A549 (cell line): ENCODE data around the gene RIPK4. TPM values are rescaled to one million over a fixed set of nuclear protein-coding genes. Genes with fewer than 3 reads are reported as not detected.

Source experiments
- ATAC-seq, 2 experiments: fragments of 200-7000 bp in 1 of 2; fragments of >200 bp in 1 of 2; cut with Nextera tagmentation in 1 of 2; cut with Tn5 transposase in 1 of 2; 3 replicates each; pipeline versions ENCODE4 v1.8.0 to v1.9.1; 2018 to 2020; ENCODE audit warnings: mild to moderate bottlenecking in 1 of 2, moderate library complexity in 1 of 2
- CTCF ChIA-PET: fragments of 300-600 bp; sonication (Branson Sonifier 250); formaldehyde crosslinking; extraction: SDS; loops from one replicate; lab custom pipeline; 2021; ENCODE audit warnings: antibody characterized with exemption, inconsistent platforms; lab: Yijun Ruan, JAX
- POLR2A ChIA-PET: fragments of 350-600 bp; formaldehyde crosslinking; extraction: SDS; loops from one replicate; lab custom pipeline; 2021; ENCODE audit warnings: antibody characterized with exemption, inconsistent platforms; lab: Yijun Ruan, JAX
- DNase-seq, 2 experiments: peaks; one replicate each; pipeline versions ENCODE4 v3.0.0 to v3.0.0-alpha.2; 2011 to 2016; ENCODE audit warnings: low read depth in 1 of 2, low spot score in 1 of 2
- FAIRE-seq: peaks from 2 replicates; lab custom pipeline; 2011; peaks lifted over from hg19 to GRCh38; lab: Jason Lieb, UNC
- H3K27ac ChIP-seq, 2 experiments: fragments of >200 bp; sonication (Bioruptor Twin); formaldehyde crosslinking; 3 replicates each; pipeline ENCODE4 v1.5.1; 2016 to 2017
- H3K4me1 ChIP-seq: fragments of >200 bp; sonication (Bioruptor Twin); formaldehyde crosslinking; 3 replicates; pipeline ENCODE4 v1.6.1; 2016
- H3K4me2 ChIP-seq: fragments of >200 bp; sonication (Bioruptor Twin); formaldehyde crosslinking; 3 replicates; pipeline ENCODE4 v1.6.1; 2016
- H3K4me3 ChIP-seq: fragments of >200 bp; sonication (Bioruptor Twin); formaldehyde crosslinking; 3 replicates; pipeline ENCODE4 v1.5.1; 2016
- H3K9me3 ChIP-seq: fragments of >200 bp; sonication (Bioruptor Twin); formaldehyde crosslinking; 3 replicates; pipeline ENCODE4 v1.6.1; 2016
- ATOH8 ChIP-seq: fragments of 250-450 bp; sonication (Bioruptor Pico); IDR thresholded peaks from 2 replicates; pipeline ENCODE4 v1.5.0; 2020; ENCODE audit warnings: low read depth, mild to moderate bottlenecking, moderate library complexity
- BCL3 ChIP-seq: fragments of >200 bp; sonication (Bioruptor Twin); formaldehyde crosslinking; IDR thresholded peaks from 3 replicates; pipeline ENCODE4 v1.6.1; 2016
- BHLHE40 ChIP-seq: IDR thresholded peaks from 2 replicates; pipeline ENCODE4 v1.6.1; 2012; ENCODE audit warnings: low read depth, low read length, inconsistent platforms
- EHMT2 ChIP-seq: fragments of 200-600 bp; sonication (generic); IDR thresholded peaks from 2 replicates; pipeline ENCODE4 v1.6.1; 2016; ENCODE audit warnings: antibody characterized with exemption, low read depth, mild to moderate bottlenecking, moderate library complexity
- EP300 ChIP-seq, 2 experiments: fragments of >200 bp; sonication (Bioruptor Twin); formaldehyde crosslinking; IDR thresholded peaks; 2 replicates in 1 of 2; 3 replicates in 1 of 2; pipeline ENCODE4 v1.6.1; 2016 to 2017
- FOSB ChIP-seq: fragments of 250-450 bp; sonication (Bioruptor Pico); IDR thresholded peaks from 2 replicates; pipeline ENCODE4 v1.5.0; 2020; ENCODE audit warnings: mild to moderate bottlenecking, moderate library complexity
- GATA3 ChIP-seq: IDR thresholded peaks from 2 replicates; pipeline ENCODE4 v1.6.1; 2012; ENCODE audit warnings: borderline replicate concordance
- HDAC2 ChIP-seq: fragments of 200-600 bp; sonication (generic); IDR thresholded peaks from 2 replicates; pipeline ENCODE4 v1.6.1; 2016
- PHF8 ChIP-seq: fragments of 200-600 bp; sonication (generic); IDR thresholded peaks from 2 replicates; pipeline ENCODE4 v1.6.1; 2016; ENCODE audit warnings: low read depth, mild to moderate bottlenecking, antibody characterized with exemption, moderate library complexity, borderline replicate concordance
- RCOR1 ChIP-seq: fragments of 150-350 bp; IDR thresholded peaks from 2 replicates; pipeline ENCODE4 v1.6.1; 2014; ENCODE audit warnings: antibody characterized with exemption, low read length, low read depth
- RNF2 ChIP-seq: fragments of 200-600 bp; sonication (generic); IDR thresholded peaks from 2 replicates; pipeline ENCODE4 v1.6.1; 2016; ENCODE audit warnings: low read depth, mild to moderate bottlenecking, antibody characterized with exemption, moderate library complexity, borderline replicate concordance
- whole genome bisulfite sequencing: methylation state at CpG from one replicate; pipeline ENCODE4 v1.1.6; 2017; ENCODE audit errors: missing lambda C conversion rate; 5-methylcytosine and 5-hydroxymethylcytosine counted together
- polyA plus RNA-seq, 4 experiments: library from polyadenylated mRNA; depleted of rRNA in 3 of 4; stranded (reverse); fragments of >200 nt; fragmentation: RNase III in 1 of 4; extraction: RNeasy Plus Mini Kit Qiagen cat#74134 plus additional on column Dnase treatment in 1 of 4; gene quantifications; 2 replicates in 3 of 4; 3 replicates in 1 of 4; pipeline ENCODE4 v1.2.3, GENCODE V29; 2011 to 2017
- small RNA-seq, 6 experiments: library from RNA; depleted of rRNA; stranded (forward); fragments of <200 nt; gene quantifications; one replicate each; pipeline ENCODE3, GENCODE V24; 2012

Gene RIPK4
- polyA plus RNA-seq, 2 of the 4 experiments (the other 2 are of a cell fraction), result 3.0 to 5.7 TPM

DNA sequence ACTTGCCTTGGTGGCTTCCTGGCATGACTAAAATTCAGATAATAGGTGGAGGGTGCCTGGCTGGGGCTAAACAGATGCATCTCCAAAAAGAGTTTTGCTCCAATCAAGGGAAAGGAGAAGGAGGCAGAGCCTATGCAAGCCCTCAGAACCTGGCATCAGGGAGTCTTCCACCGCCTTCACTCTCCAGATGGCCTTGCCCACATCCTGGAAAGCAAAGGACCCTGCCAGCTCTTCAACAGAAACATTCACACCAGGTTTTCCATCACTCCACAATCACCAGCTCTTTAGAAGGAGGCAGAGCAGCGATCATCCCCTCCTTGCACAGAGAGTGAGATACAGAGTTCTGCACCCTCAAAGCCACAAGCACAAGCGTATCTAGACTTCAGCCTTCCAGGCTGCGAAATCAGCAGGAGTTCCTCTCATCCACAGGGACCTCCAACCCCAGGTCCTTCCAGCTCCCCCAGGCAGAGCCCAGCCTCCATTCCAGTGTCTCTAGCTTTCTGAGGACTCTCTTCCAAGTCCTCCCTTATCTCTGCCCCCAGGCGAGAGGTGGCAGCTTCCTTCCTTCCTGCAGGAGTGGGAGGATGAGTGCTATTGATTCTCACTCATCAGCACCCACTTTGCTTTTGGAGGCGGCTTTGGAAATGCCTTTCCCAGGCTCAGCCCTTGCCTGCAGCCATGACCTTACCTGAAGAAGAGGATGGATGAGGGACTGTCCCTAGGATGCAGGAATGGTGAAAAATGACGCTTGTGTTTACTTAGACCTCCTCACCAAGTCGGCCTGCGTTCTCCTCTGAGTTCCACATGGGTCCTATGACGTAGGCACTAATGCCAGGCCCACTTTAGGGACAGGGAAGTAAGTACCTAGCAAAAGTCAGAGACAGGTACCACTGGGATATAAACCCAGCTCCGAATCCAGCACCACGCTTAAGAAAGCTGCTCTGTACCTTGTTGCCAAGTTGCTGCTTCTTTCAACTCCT is 75.4 kb downstream of the RIPK4 start:
- ChIA-PET POLR2A (no interaction called here), CTCF (interaction anchor here (1.1 kb wide), 1 partner anchor 12 kb away, joined by 3 read pairs; no protein-coding TSS in a partner anchor)
- no peak for ATAC-seq
- no peak for DNase-seq
- no peak for FAIRE-seq
- 77% methylated on average over 10 of the region's 12 CpGs for WGBS
- no peaks in the 10 kb centered on the region for H3K9me3 ChIP-seq
- no peak overlapping the region for H3K4me2 ChIP-seq
- TF ChIP-seq FOSB (no peak), GATA3 (no peak), EP300 (IDR thresholded peaks at IDR 0.05) (no peak), RCOR1 (no peak), RNF2 (no peak), BHLHE40 (no peak), ATOH8 (CRISPR knock-in tag) (no peak), HDAC2 (no peak), BCL3 (no peak), PHF8 (no peak), EHMT2 (no peak)
- no peak overlapping the region for H3K4me3 ChIP-seq
- H3K27ac ChIP-seq, result no peak overlapping the region
- H3K4me1 ChIP-seq, result peaks cover 17% of the 10 kb centered on the region; the same call in 1 of the 3 replicates

Small RNA genes within 50 kb of the gene (small RNA-seq; reads per million reads assigned to genes)
- gene MIR6814, result 0 reads per million in 6 experiments

Other genes with a start within 250 kb of the RIPK4 start
- 6.1 and 7.6 TPM in 2 replicates for gene PRDM15, start 112.3 kb upstream of the RIPK4 start, polyA plus RNA-seq (2011; rRNA removed)
- gene PRDM15, start 112.3 kb upstream of the RIPK4 start, polyA plus RNA-seq (2017; fragmentation: RNase III; extraction: RNeasy Plus Mini Kit Qiagen cat#74134 plus additional on column Dnase treatment), result 4.3 to 4.6 TPM (median 4.5 TPM) in 3 replicates
- 13.5 and 17.4 TPM in 2 replicates for gene C2CD2, start 187.0 kb upstream of the RIPK4 start, polyA plus RNA-seq (2011; rRNA removed)
- gene C2CD2, start 187.0 kb upstream of the RIPK4 start, polyA plus RNA-seq (2017; fragmentation: RNase III; extraction: RNeasy Plus Mini Kit Qiagen cat#74134 plus additional on column Dnase treatment), result 6.9 to 7.1 TPM (median 7.0 TPM) in 3 replicates
- 12.4 and 13.1 TPM in 2 replicates for gene ZBTB21, start 243.3 kb upstream of the RIPK4 start, polyA plus RNA-seq (2011; rRNA removed)
- gene ZBTB21, start 243.3 kb upstream of the RIPK4 start, polyA plus RNA-seq (2017; fragmentation: RNase III; extraction: RNeasy Plus Mini Kit Qiagen cat#74134 plus additional on column Dnase treatment), result 5.4 to 5.7 TPM (median 5.4 TPM) in 3 replicates